HCT116 (cell line): ENCODE measurements around the gene ZSWIM3. TPM values are rescaled to one million over a fixed set of nuclear protein-coding genes. Genes with fewer than 3 reads are reported as not detected.

Source experiments
- ATAC-seq: fragments of 200-7000 bp; cut with Tn5 transposase; 2 replicates; pipeline ENCODE4 v1.9.1; 2020; ENCODE audit warnings: mild to moderate bottlenecking, moderate library complexity
- BruUV-seq: library from RNA; stranded (reverse); fragments of 400-500 nt; replicated peaks from 2 replicates; lab custom pipeline; 2021; lab: Mats Ljungman, UMichigan
- CTCF ChIA-PET: fragments of 300-600 bp; sonication (Branson Sonifier 250); formaldehyde crosslinking; loops from one replicate; lab custom pipeline; 2021; ENCODE audit warnings: antibody characterized with exemption; lab: Charles Lee
- POLR2A ChIA-PET: fragments of 300-600, 350-600 bp; sonication (Branson Sonifier 250); formaldehyde crosslinking; loops from one replicate; lab custom pipeline; 2021; ENCODE audit warnings: antibody characterized with exemption; lab: Charles Lee
- RAD21 ChIA-PET, 2 experiments: fragments of 300-600 bp; sonication (Branson Sonifier 250); formaldehyde crosslinking; loops; one replicate each; lab custom pipeline; 2023; ENCODE audit warnings: low total read pairs in 2 of 2; ENCODE audit not compliant: uncharacterized antibody in 2 of 2, unreplicated experiment in 2 of 2, low non-redundant PET in 1 of 2; lab: Charles Lee
- DNase-seq: peaks from one replicate; pipeline ENCODE4 v3.0.0-alpha.2; 2010; ENCODE audit warnings: low read depth, low spot score
- H2AFZ ChIP-seq: fragments of 200-600 bp; shearing (Covaris generic), sonication (generic); 2 replicates; pipeline ENCODE4 v1.6.1; 2017; ENCODE audit warnings: low read depth, mixed run types, mixed read lengths, antibody characterized with exemption, low read length; ENCODE audit not compliant: poor library complexity, severe bottlenecking
- H3K27ac ChIP-seq: 2 replicates; pipeline ENCODE4 v1.5.1; 2012; ENCODE audit warnings: low read depth, low read length
- H3K27me3 ChIP-seq: fragments of 200-600 bp; sonication (generic); 2 replicates; pipeline ENCODE4 v1.6.1; 2016; ENCODE audit warnings: mixed run types, low read length, mixed read lengths; ENCODE audit not compliant: insufficient read depth
- H3K36me3 ChIP-seq, 2 experiments: fragments of 200-500 bp in 1 of 2; fragments of 200-600 bp in 1 of 2; sonication (Bioruptor generic) in 1 of 2; sonication (generic) in 1 of 2; 2 replicates each; pipeline versions ENCODE4 v1.5.1 to v1.6.1; 2014 to 2016; ENCODE audit warnings: low read length in 2 of 2, inconsistent platforms in 1 of 2, mixed read lengths in 1 of 2, mixed run types in 1 of 2; ENCODE audit not compliant: insufficient read depth in 2 of 2, control insufficient read depth in 1 of 2
- H3K4me1 ChIP-seq, 2 experiments: fragments of 200-600 bp in 1 of 2; sonication (generic) in 1 of 2; 2 replicates each; pipeline versions ENCODE4 v1.5.1 to v1.6.1; 2012 to 2017; ENCODE audit warnings: low read length in 2 of 2, inconsistent platforms in 1 of 2, mild to moderate bottlenecking in 1 of 2, mixed read lengths in 1 of 2, mixed run types in 1 of 2, moderate library complexity in 1 of 2; ENCODE audit not compliant: insufficient read depth in 2 of 2, control insufficient read depth in 1 of 2
- H3K4me2 ChIP-seq: fragments of 200-600 bp; sonication (generic); 2 replicates; pipeline ENCODE4 v1.6.1; 2017; ENCODE audit warnings: mixed run types, low read length, mixed read lengths
- H3K4me3 ChIP-seq, 2 experiments: fragments of 200-600 bp in 1 of 2; sonication (generic) in 1 of 2; replicated peaks in 1 of 2; 2 replicates each; pipeline ENCODE4 v1.5.1; 2011 to 2016; ENCODE audit warnings: low read length in 2 of 2, control low read depth in 1 of 2, low read depth in 1 of 2, mild to moderate bottlenecking in 1 of 2, mixed read lengths in 1 of 2, mixed run types in 1 of 2
- H3K79me2 ChIP-seq: fragments of 200-600 bp; sonication (generic); 2 replicates; pipeline ENCODE4 v1.6.1; 2017; ENCODE audit warnings: mild to moderate bottlenecking, mixed run types, low read length, moderate library complexity, mixed read lengths; ENCODE audit not compliant: insufficient read depth
- H3K9ac ChIP-seq: fragments of 200-600 bp; sonication (generic); 2 replicates; pipeline ENCODE4 v1.6.1; 2016; ENCODE audit warnings: low read length, mixed read lengths
- H3K9me2 ChIP-seq: fragments of 200-600 bp; sonication (generic), shearing (Covaris generic); 2 replicates; pipeline ENCODE4 v1.6.1; 2017; ENCODE audit warnings: mixed run types, mild to moderate bottlenecking, moderate library complexity; ENCODE audit not compliant: insufficient read depth
- H3K9me3 ChIP-seq, 2 experiments: fragments of 200-500 bp in 1 of 2; fragments of 200-600 bp in 1 of 2; sonication (Bioruptor generic) in 1 of 2; sonication (generic) in 1 of 2; 2 replicates each; pipeline ENCODE4 v1.6.1; 2014 to 2017; ENCODE audit warnings: low read length in 2 of 2, mixed read lengths in 2 of 2, inconsistent platforms in 1 of 2, low read depth in 1 of 2, mild to moderate bottlenecking in 1 of 2, mixed run types in 1 of 2, moderate library complexity in 1 of 2; ENCODE audit not compliant: control insufficient read depth in 1 of 2, insufficient read depth in 1 of 2
- H4K20me1 ChIP-seq: fragments of 200-600 bp; sonication (generic), shearing (Covaris generic); 2 replicates; pipeline ENCODE4 v1.6.1; 2017; ENCODE audit warnings: mixed run types, mild to moderate bottlenecking, moderate library complexity; ENCODE audit not compliant: insufficient read depth
- CBX3 ChIP-seq: IDR thresholded peaks from 2 replicates; pipeline ENCODE4 v1.6.1; 2012; ENCODE audit warnings: low read depth
- CEBPB ChIP-seq: IDR thresholded peaks from 2 replicates; pipeline ENCODE4 v1.6.1; 2012; ENCODE audit warnings: low read depth
- EZH2 ChIP-seq: fragments of 200-600 bp; sonication (generic); IDR thresholded peaks from 2 replicates; pipeline ENCODE4 v1.6.1; 2017; ENCODE audit warnings: antibody characterized with exemption, mixed run types
- EZH2phosphoT487 ChIP-seq: fragments of 200-600 bp; IDR thresholded peaks from 2 replicates; pipeline ENCODE4 v1.6.1; 2018; ENCODE audit warnings: antibody characterized with exemption, borderline replicate concordance
- FOSL1 ChIP-seq: IDR thresholded peaks from 2 replicates; pipeline ENCODE4 v1.6.1; 2012; ENCODE audit warnings: low read depth
- JUND ChIP-seq: IDR thresholded peaks from 2 replicates; pipeline ENCODE4 v1.6.1; 2012
- RAD21 ChIP-seq: IDR thresholded peaks from 2 replicates; pipeline ENCODE4 v1.6.1; 2012; ENCODE audit warnings: low read depth, mild to moderate bottlenecking
- SIN3A ChIP-seq: IDR thresholded peaks from 2 replicates; pipeline ENCODE4 v1.6.1; 2012; ENCODE audit warnings: low read depth
- SP1 ChIP-seq: IDR thresholded peaks from 2 replicates; pipeline ENCODE4 v1.6.1; 2012; ENCODE audit warnings: low read depth
- SRF ChIP-seq: IDR thresholded peaks from 2 replicates; pipeline ENCODE4 v1.6.1; 2012; ENCODE audit warnings: low read depth
- TCF7L2 ChIP-seq: IDR thresholded peaks from 2 replicates; pipeline ENCODE4 v1.7.0; 2011; ENCODE audit warnings: borderline replicate concordance, inconsistent platforms; ENCODE audit not compliant: insufficient read depth, insufficient read length; ENCODE audit errors: extremely low read depth
- YY1 ChIP-seq: IDR thresholded peaks from 2 replicates; pipeline ENCODE4 v1.6.1; 2011; ENCODE audit warnings: low read length, low read depth, moderate library complexity, mild to moderate bottlenecking; ENCODE audit not compliant: insufficient replicate concordance; ENCODE audit errors: extremely low read depth
- intact Hi-C: fragments of 100-400 bp; cut with micrococcal nuclease; formaldehyde crosslinking; loops from 2 replicates; pipeline ENCODE4 v1.10.0; 2022
- total RNA-seq: library from RNA; stranded (reverse); gene quantifications from one replicate; pipeline ENCODE4 v1.2.1, GENCODE V29; 2021; ENCODE audit not compliant: unreplicated experiment
- TF ChIP-seq, protein P1 (sequence below): IDR thresholded peaks from 2 replicates; pipeline ENCODE4 v1.6.1; 2012; ENCODE audit warnings: low read depth
- TF ChIP-seq, protein P2 (sequence below): IDR thresholded peaks from 2 replicates; pipeline ENCODE4 v1.6.1; 2012
- TF ChIP-seq, protein P3 (sequence below), 3 experiments: fragments of 200-600 bp in 1 of 3; sonication (generic) in 1 of 3; IDR thresholded peaks in 2 of 3; conservative IDR thresholded peaks in 1 of 3; 2 replicates each; pipeline ENCODE4 v1.5.1; 2012 to 2017; ENCODE audit warnings: low read depth in 2 of 3, low read length in 2 of 3, antibody characterized with exemption in 1 of 3, borderline replicate concordance in 1 of 3, control low read depth in 1 of 3, mild to moderate bottlenecking in 1 of 3, mixed read lengths in 1 of 3, mixed run types in 1 of 3, moderate library complexity in 1 of 3; ENCODE audit not compliant: insufficient read depth in 1 of 3
- TF ChIP-seq, protein P4 (sequence below): IDR thresholded peaks from 2 replicates; pipeline ENCODE4 v1.6.1; 2012

ZSWIM3 gene
- total RNA-seq, 1 experiment from 2014 or later, result 1.8 TPM

DNA sequence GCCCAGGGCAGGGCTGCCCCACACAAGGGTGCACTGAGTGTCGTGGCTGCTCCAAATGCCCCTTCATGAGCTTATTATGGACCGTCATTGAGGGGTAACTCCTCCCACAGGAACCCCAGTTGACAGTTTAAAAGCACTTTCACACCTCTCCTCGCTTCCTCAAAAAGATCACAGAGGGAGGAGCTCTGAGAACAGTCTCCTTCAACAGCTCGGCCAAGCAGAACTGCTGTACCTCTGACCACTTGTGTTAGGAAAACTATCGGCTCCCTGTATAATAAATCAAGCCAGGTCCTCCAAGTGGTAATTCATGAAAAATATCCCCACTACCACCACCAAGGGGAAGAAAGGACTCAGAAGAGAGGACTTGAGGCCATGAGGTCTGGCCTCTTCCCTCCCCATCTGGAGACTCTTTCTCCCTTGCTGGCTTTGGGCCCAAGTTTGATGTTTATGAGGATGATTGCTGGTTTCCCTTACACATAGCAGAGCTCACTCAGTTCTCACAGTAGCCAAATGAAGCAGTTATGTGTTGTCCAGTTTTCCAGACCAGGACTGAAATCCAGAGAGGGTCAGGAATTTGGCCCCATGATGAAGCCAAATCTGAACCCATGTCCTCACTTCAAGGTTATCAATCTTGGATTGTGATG lies 15.1 kb upstream of the ZSWIM3 start:
- ChIA-PET POLR2A (no interaction called here), CTCF (no interaction called here), RAD21 (no interaction called here)
- Histone ChIP-seq H3K9me2 (no peaks in the 10 kb centered on the region), H3K36me3 (peaks cover 0 to 2% of the 10 kb centered on the region in 2 experiments; a peak in 2 of 4 replicates), H4K20me1 (no peaks in the 10 kb centered on the region), H3K27me3 (no peaks in the 10 kb centered on the region), H3K9me3 (no peaks in the 10 kb centered on the region), H3K4me1 (no peaks in the 10 kb centered on the region), H2AFZ (no peak overlapping the region), H3K4me2 (no peak overlapping the region), H3K27ac (no peak overlapping the region), H3K79me2 (no peaks in the 10 kb centered on the region), H3K9ac (no peak overlapping the region), H3K4me3 (no peak overlapping the region)
- TF ChIP-seq JUND (no peak), CEBPB (no peak), SIN3A (no peak), EZH2 (no peak), SRF (no peak), CBX3 (no peak), FOSL1 (no peak), SP1 (no peak), EZH2phosphoT487 (no peak), RAD21 (no peak), TCF7L2 (no peak), YY1 (no peak)
- TF ChIP-seq, protein P1, sequence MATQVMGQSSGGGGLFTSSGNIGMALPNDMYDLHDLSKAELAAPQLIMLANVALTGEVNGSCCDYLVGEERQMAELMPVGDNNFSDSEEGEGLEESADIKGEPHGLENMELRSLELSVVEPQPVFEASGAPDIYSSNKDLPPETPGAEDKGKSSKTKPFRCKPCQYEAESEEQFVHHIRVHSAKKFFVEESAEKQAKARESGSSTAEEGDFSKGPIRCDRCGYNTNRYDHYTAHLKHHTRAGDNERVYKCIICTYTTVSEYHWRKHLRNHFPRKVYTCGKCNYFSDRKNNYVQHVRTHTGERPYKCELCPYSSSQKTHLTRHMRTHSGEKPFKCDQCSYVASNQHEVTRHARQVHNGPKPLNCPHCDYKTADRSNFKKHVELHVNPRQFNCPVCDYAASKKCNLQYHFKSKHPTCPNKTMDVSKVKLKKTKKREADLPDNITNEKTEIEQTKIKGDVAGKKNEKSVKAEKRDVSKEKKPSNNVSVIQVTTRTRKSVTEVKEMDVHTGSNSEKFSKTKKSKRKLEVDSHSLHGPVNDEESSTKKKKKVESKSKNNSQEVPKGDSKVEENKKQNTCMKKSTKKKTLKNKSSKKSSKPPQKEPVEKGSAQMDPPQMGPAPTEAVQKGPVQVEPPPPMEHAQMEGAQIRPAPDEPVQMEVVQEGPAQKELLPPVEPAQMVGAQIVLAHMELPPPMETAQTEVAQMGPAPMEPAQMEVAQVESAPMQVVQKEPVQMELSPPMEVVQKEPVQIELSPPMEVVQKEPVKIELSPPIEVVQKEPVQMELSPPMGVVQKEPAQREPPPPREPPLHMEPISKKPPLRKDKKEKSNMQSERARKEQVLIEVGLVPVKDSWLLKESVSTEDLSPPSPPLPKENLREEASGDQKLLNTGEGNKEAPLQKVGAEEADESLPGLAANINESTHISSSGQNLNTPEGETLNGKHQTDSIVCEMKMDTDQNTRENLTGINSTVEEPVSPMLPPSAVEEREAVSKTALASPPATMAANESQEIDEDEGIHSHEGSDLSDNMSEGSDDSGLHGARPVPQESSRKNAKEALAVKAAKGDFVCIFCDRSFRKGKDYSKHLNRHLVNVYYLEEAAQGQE, result no peak
- TF ChIP-seq, protein P2, sequence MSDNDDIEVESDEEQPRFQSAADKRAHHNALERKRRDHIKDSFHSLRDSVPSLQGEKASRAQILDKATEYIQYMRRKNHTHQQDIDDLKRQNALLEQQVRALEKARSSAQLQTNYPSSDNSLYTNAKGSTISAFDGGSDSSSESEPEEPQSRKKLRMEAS, result no peak
- TF ChIP-seq, protein P3, sequence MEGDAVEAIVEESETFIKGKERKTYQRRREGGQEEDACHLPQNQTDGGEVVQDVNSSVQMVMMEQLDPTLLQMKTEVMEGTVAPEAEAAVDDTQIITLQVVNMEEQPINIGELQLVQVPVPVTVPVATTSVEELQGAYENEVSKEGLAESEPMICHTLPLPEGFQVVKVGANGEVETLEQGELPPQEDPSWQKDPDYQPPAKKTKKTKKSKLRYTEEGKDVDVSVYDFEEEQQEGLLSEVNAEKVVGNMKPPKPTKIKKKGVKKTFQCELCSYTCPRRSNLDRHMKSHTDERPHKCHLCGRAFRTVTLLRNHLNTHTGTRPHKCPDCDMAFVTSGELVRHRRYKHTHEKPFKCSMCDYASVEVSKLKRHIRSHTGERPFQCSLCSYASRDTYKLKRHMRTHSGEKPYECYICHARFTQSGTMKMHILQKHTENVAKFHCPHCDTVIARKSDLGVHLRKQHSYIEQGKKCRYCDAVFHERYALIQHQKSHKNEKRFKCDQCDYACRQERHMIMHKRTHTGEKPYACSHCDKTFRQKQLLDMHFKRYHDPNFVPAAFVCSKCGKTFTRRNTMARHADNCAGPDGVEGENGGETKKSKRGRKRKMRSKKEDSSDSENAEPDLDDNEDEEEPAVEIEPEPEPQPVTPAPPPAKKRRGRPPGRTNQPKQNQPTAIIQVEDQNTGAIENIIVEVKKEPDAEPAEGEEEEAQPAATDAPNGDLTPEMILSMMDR (IDR thresholded peaks at IDR 0.05 in 2 of 3, conservative IDR thresholded peaks at IDR 0.05 in 1 of 3; ENCODE audit: borderline replicate concordance in 1 of 3, insufficient read depth in 1 of 3, low read depth in 2 of 3, low read length in 2 of 3), result no peak
- TF ChIP-seq, protein P4, sequence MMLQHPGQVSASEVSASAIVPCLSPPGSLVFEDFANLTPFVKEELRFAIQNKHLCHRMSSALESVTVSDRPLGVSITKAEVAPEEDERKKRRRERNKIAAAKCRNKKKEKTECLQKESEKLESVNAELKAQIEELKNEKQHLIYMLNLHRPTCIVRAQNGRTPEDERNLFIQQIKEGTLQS, result no peak
- intact Hi-C loops, result no loop called here
- BruUV-seq, result no TSS peak
- no peak for ATAC-seq
- DNase-seq, result no peak
